GM18861 (cell line): ENCODE results near the gene TOGARAM2.
"Not testable (repeated sequence)": the region's sequence is repeated elsewhere in the genome, so short reads cannot be mapped to it uniquely, and the experiment has no call there.

Source experiments
- ATAC-seq: cut with Tn5 transposase; IDR thresholded peaks from one replicate; pipeline ENCODE4 v1.9.1; 2021; ENCODE audit not compliant: unreplicated experiment

The TOGARAM2 gene

GRCh38 chr2:28976584-28976983 is 4.5 kb upstream of the TOGARAM2 start:
- ATAC-seq = no peak

DNA sequence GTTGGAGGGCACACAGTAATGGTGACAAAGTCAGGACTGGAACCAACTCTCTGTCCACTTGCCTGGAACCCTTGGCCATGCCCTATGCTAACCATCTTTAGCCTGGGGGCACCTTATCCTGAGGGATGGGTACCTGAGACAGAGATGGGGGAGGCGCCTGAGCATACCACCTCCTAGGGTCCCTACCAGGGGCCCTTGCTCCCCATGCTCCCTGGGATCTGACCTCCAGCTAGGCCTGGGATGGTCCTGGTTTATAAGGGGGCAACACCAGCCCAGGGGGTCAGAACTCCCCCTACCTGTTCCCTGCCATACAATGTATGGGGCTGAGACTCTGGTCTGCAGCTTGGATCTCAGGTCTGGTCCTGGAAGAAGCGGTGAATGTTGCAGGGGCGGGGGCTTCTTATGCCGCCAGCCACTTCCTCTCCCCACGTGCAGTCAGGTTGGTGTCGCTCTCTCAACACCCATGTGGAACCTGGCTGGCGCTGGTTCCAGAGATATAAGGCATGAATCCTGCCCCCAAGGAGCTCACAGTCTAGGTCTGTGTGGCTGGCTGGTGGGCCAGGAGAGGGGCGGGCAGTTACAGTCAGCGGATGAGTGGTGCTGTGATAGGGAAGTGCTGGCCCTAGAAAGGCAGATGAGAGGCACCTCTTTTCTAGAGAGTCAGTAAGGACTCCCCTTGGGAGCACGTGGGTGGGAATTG is 3.8 kb upstream of the TOGARAM2 start:
- ATAC-seq = no peak

DNA sequence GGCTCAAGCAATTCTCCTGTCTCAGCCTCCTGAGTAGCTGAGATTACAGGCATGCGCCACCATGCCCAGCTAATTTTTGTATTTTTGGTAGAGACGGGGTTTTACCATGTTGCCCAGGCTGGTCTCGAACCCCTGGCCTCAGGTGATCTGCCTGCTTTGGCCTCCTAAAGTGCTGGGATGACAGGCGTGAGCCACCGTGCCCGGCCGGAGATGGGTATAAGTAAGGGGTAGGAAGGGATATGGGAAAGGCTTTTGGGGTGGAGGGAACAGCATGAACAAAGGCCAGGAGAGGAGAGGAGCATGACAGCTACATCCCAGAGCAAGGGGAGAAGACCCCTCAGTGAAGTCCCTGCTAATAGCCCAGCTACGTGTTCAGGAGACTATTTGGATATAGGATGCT is 3.1 kb upstream of the TOGARAM2 start:
- ATAC-seq = not testable (repeated sequence)

DNA sequence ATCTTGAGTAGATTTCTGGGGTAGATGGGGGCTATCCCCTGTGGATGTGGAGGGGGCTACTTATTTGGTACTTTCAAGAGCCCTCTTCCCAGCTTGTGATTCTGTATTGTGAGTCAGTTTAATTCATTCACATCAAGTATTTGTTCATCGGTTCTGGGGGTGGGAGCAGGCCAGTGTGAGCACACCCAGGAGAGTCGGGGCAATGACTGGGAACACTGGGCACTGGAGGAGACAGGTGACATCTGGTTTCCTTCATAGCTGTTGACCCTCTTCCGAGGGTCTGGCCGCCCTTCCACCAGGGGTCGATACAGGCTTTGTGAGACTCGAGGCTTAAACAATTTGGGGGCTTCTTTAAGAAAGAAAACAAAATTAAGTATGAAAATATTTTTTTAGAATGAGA is 2.5 kb upstream of the TOGARAM2 start:
- no peak for ATAC-seq

DNA sequence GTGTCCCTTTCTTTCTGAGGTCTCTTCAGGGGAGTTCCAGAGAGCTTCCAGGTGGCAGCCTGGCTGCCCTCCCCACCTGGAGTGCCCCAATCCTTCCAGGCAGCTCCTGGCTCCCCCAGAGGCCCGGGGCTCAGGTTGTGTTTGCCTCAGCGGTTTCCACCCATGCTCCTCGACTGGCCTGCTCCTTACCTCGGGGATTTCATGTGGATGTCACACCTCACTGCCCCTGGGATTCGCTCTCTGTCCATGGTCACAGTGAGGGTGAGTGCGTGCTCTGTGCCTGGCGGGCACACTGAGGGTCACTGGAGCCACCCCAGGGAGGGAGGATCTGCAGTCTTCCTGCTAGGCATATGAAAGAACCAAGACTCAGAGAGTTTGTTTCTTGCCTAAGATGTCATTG is 2.1 kb upstream of the TOGARAM2 start:
- no peak for ATAC-seq

GRCh38 chr2:28979576-28980366 is 1.3 kb upstream of the TOGARAM2 start:
- no peak for ATAC-seq

- ATAC-seq = no peak
These were observed 606 bp upstream of the TOGARAM2 start for GRCh38 chr2:28980368-28981015.

DNA sequence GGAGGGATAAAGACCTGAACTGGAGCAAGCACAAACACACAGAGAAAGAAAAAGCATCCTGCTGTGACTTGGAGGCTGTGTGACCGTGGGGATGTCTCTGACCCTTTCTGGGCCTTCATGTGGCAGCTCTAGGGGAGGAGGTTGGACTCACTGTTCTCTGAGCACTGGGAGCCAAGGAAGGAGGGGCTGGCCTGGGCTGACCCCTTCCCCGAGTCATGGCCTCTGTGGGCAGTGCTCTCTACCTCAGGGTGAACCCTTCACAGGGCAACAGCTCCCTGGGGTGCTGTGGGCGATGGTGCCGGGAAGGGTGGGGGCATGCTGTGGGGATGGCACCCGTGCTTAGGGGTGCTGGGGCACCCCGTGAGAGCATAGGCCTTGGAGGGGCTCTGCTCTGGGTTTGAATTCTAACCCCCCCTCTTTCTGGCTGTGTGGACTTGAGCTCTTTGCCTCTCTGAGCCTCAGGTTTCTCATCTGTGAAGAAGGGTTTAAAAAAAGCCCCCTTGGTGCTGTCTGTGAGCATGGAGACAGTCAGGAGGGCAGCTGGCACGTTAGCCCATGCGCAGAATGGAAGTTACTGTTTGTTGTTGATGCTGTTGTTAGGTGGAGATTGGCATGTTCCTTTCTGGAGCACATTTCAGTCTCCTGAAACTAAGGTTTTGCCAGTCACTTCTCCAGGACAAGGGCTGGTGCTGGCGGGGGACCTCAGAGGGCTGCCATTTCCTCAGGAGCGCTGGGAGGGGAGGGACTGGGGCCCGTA is 700 bp downstream of the TOGARAM2 start:
- ATAC-seq = no peak

- ATAC-seq = no peak
These were observed 1.4 kb downstream of the TOGARAM2 start for GRCh38 chr2:28982381-28982950.

- no peak for ATAC-seq
These were observed 5.3 kb downstream of the TOGARAM2 start for GRCh38 chr2:28986429-28986828.

DNA sequence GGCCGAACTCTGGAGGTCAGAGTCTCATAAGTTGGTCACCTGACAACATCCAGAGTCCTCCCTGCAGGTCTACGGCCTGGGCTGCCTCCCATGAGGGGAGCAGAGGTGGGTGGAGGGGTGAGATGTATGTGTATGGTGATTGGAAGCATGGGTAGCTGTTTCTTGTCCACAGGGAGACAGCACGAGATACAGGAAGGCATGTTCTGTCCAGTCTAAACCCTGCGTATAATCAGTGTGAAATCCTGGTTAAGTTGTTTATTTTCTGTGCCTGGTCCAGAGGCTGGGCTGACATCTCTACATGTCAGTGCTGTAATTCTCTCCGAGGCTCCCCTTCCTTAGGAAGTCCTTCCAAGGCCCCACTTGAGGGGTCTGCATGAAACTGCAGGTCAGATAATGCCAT is 8.9 kb downstream of the TOGARAM2 start:
- no peak for ATAC-seq

DNA sequence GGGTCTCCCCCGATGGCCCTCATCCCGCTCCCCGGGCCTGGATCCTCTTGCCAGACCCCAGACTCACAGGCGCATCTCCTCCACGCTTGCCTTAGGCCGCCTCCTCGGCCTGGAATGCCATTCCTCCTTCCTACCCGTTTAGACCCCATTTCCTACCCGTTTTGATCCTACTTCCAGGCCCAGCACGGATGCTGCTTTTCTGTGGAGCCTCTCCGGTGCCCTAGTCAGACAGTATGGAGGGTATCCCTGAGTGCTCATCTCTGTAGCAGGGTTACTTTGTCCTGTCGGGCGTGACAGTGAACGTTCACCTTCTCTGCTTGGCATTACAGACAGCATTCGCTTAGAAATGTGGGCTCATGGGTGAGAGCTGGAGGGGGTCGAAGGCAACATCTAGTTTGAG is 9.3 kb downstream of the TOGARAM2 start:
- no peak for ATAC-seq

DNA sequence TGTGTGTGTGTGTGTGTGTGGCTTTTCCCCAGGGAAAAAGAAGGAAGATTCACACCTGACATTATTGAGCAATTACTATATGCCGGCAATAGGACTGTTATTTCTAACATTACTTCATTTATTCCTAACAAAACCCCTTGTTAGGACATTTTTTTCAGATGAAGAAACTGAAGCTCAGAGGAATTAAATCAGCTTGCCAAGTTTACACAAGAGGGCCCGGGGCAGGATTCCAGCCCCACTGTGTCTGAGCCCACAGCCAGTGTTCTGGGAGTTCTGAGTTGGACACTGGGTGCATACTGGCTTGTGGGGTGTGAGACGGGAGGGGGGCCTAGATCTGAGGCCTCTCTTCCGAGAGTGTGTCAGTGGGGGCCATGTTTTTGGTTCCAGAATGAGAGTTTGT is 9.9 kb downstream of the TOGARAM2 start:
- ATAC-seq = no peak

GRCh38 chr2:28991460-28991859 is 10.4 kb downstream of the TOGARAM2 start:
- ATAC-seq = no peak

GRCh38 chr2:28993206-28993960 is 12.3 kb downstream of the TOGARAM2 start:
- no peak for ATAC-seq

DNA sequence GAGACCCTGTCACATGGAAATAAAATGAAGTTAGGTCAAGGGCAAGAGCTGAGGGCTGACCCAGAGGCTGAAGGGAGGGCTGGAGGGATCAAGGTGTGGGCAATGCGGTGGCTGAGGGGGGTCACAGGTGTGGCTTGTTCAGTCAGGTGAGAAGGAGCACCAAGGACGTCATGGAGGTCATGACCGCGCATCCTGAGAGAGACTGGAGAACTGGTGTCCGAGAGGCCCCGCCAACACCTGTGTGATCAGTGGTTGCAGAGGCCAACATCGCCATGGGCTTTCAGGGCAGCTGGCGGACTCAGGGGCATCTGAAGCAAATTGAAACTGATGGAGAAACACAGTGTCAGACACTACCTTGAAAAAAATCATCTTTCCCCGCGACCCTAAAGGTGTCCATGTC is 13.0 kb downstream of the TOGARAM2 start:
- ATAC-seq = no peak

GRCh38 chr2:28994679-28995078 is 13.6 kb downstream of the TOGARAM2 start:
- ATAC-seq = no peak

DNA sequence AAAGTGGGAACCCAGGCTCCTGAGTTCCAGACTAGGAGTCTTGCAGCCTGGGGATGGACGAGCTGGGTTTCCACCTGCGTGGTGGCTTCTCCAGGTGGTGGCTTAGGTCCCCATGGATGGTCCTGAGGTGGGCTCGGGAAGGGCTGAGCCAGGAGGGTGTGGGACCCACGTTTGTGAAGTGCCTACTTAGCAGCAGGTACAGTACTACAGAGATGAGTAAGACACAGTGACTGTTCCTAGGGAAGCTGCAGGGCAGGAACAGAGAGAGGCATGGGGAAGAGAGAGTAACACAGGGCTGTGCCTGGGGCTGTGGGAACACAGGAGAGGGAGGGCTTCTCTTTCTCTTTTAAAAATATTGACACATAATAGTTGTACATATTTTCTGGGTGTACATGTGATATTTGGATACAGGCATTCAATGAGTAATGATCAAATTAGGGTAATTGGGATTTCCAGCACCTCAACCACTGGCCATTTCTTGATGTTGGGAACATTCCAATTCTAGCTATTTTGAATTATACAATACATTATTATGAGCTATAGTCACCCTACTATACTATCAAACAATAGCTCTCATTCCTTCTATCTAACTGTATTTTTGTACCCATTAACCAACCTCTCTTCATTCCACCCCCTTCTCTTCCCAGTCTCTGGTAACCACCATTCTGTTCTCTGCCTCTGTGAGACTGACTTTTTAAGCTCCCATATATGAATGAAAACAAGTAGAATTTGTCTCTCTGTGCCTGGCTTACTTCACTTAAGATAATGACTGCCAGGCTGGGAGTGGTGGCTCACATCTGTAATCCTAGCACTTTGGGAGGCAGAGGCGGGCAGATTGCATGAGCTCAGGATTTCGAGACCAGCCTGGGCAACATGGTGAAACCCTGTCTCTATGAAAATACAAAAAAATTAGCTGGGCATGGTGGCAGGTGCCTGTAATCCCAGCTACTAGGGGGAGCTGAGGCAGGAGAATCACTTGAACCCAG is 15.0 kb downstream of the TOGARAM2 start:
- ATAC-seq = no peak

DNA sequence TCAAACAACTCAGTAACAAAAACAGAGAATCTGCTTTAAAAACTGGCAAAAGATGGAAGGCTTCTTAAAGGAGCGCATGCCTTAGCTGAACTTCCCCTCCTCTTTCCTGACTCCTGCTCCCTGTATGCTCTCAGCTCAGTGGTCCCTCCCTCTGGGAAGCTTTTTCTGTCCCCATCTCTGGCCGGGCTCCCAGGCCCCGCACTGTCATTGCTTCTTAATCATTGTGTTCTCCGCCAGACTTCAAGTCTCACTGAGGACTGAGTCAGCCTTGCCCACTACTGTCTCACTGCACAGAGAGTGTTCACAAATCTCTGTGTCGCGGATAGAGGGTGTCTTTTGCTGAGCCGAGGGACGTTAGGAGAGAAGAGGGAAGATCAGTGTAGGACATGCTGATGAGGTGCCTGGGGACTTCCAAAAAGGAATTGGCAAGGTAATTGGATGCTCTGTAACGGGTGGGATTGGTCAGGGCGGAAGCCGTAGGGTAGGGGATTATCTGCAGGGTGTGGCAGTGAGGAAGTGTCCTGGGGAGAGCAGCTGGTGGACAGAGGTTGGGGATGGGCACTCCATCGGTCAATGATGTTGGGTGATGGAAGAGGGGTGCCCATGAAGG is 16.2 kb downstream of the TOGARAM2 start:
- no peak for ATAC-seq
